ENCODE data around the gene SHROOM1. TPM values are rescaled to one million over a fixed set of nuclear protein-coding genes. Genes with fewer than 3 reads are reported as not detected.

Gene SHROOM1
- total RNA-seq, 1 experiment from 2014 or later = 13.5 TPM

DNA sequence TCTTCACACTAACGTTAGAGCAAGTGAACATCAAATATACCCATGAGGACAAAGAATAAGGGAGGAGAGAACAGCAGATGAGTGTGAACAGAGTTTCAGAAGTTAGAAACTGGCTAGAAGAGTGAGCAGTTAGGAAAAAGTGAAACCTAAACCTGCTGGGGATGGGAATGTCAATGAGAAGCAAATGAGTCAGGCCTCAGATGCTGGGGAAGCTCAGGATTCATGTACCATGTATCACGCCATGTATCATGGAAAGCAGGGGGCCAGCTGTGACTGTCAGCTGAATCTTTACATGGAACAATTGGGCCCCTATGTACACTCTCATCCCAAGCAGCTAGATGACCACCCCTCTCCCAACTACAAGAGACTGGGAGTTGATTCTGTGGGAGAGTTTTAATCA lies 19.6 kb upstream of the SHROOM1 start:
- ChIA-PET POLR2A (interaction anchor here (0.6 kb wide), 1 partner anchor 18 kb away, joined by 4 read pairs; no protein-coding TSS in a partner anchor), CTCF (no interaction called here)
- no peak overlapping the region for H3K27ac ChIP-seq (ENCODE audit: low read length)
- no peaks in the 10 kb centered on the region for H3K4me1 ChIP-seq (ENCODE audit: control insufficient read depth, insufficient read depth, low read length)
- ATAC-seq (no peak), DNase-seq (ENCODE audit: low read depth, low spot score) (no peak)
- intact Hi-C loops (cut with micrococcal nuclease; ENCODE audit: unreplicated experiment) = no loop called here
- H3K27me3 ChIP-seq (ENCODE audit: control insufficient read depth, insufficient read depth, low read length) = no peaks in the 10 kb centered on the region
- H3K9me3 ChIP-seq (ENCODE audit: control insufficient read depth, insufficient read depth, low read depth, low read length) = no peaks in the 10 kb centered on the region
- no TSS peak for BruUV-seq (replicated peaks)
- no peaks in the 10 kb centered on the region for H3K36me3 ChIP-seq (ENCODE audit: control insufficient read depth, insufficient read depth, low read length)
- TF ChIP-seq SIN3A (IDR thresholded peaks at IDR 0.05; ENCODE audit: borderline replicate concordance, insufficient read depth, low read depth, low read length) (no peak), TCF7L2 (IDR thresholded peaks at IDR 0.05; ENCODE audit: low read depth, low read length) (no peak), POLR2AphosphoS5 (IDR thresholded peaks at IDR 0.05; ENCODE audit: low read depth, low read length) (no peak)
- TF ChIP-seq, protein P1, sequence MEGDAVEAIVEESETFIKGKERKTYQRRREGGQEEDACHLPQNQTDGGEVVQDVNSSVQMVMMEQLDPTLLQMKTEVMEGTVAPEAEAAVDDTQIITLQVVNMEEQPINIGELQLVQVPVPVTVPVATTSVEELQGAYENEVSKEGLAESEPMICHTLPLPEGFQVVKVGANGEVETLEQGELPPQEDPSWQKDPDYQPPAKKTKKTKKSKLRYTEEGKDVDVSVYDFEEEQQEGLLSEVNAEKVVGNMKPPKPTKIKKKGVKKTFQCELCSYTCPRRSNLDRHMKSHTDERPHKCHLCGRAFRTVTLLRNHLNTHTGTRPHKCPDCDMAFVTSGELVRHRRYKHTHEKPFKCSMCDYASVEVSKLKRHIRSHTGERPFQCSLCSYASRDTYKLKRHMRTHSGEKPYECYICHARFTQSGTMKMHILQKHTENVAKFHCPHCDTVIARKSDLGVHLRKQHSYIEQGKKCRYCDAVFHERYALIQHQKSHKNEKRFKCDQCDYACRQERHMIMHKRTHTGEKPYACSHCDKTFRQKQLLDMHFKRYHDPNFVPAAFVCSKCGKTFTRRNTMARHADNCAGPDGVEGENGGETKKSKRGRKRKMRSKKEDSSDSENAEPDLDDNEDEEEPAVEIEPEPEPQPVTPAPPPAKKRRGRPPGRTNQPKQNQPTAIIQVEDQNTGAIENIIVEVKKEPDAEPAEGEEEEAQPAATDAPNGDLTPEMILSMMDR (IDR thresholded peaks at IDR 0.05) = no peak
- TF ChIP-seq, protein P2, sequence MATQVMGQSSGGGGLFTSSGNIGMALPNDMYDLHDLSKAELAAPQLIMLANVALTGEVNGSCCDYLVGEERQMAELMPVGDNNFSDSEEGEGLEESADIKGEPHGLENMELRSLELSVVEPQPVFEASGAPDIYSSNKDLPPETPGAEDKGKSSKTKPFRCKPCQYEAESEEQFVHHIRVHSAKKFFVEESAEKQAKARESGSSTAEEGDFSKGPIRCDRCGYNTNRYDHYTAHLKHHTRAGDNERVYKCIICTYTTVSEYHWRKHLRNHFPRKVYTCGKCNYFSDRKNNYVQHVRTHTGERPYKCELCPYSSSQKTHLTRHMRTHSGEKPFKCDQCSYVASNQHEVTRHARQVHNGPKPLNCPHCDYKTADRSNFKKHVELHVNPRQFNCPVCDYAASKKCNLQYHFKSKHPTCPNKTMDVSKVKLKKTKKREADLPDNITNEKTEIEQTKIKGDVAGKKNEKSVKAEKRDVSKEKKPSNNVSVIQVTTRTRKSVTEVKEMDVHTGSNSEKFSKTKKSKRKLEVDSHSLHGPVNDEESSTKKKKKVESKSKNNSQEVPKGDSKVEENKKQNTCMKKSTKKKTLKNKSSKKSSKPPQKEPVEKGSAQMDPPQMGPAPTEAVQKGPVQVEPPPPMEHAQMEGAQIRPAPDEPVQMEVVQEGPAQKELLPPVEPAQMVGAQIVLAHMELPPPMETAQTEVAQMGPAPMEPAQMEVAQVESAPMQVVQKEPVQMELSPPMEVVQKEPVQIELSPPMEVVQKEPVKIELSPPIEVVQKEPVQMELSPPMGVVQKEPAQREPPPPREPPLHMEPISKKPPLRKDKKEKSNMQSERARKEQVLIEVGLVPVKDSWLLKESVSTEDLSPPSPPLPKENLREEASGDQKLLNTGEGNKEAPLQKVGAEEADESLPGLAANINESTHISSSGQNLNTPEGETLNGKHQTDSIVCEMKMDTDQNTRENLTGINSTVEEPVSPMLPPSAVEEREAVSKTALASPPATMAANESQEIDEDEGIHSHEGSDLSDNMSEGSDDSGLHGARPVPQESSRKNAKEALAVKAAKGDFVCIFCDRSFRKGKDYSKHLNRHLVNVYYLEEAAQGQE (IDR thresholded peaks at IDR 0.05; ENCODE audit: insufficient read depth in 1 of 2, low read depth in 2 of 2, low read length in 1 of 2) = no peak
- in situ Hi-C loops (cut with HindIII; ENCODE audit: low pct_unique_long_range_greater_than_20kb, low sequenced_read_pairs) = no loop called here
- no peak overlapping the region for H3K4me3 ChIP-seq (ENCODE audit: low read depth in 2 of 2, low read length in 2 of 2)

DNA sequence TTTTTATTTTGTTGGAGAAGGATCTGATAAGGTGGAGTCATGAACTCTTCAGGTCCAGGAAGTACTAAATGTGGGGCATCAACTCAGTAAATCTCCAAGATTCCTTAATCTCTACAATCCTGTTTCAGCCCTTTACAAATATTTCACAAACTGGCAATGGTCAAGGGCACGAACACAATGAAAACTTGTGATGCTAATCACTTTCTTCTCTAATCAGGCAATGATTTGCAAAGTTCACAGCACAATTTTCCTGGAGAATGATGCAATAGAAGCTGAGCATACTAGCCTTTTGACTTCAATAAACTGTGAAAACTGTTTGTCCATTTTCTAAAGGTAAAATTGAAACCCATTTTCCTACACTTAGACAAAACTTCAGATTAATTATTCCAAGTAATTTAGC lies 18.9 kb upstream of the SHROOM1 start:
- no TSS peak for BruUV-seq (replicated peaks)
- intact Hi-C loops (cut with micrococcal nuclease; ENCODE audit: unreplicated experiment) (no loop called here), in situ Hi-C loops (cut with HindIII; ENCODE audit: low pct_unique_long_range_greater_than_20kb, low sequenced_read_pairs) (no loop called here)
- ATAC-seq (no peak), DNase-seq (ENCODE audit: low read depth, low spot score) (no peak)
- H3K4me1 ChIP-seq (ENCODE audit: control insufficient read depth, insufficient read depth, low read length) = no peaks in the 10 kb centered on the region
- ChIA-PET CTCF (interaction anchor here (0.6 kb wide), 1 partner anchor 180 kb away, joined by 3 read pairs; no protein-coding TSS in a partner anchor), POLR2A (interaction anchor here (0.6 kb wide), 1 partner anchor 17 kb away, joined by 4 read pairs; no protein-coding TSS in a partner anchor)
- H3K4me3 ChIP-seq (ENCODE audit: low read depth in 2 of 2, low read length in 2 of 2) = no peak overlapping the region
- no peak overlapping the region for H3K27ac ChIP-seq (ENCODE audit: low read length)
- no peak for TF ChIP-seq POLR2AphosphoS5 (IDR thresholded peaks at IDR 0.05; ENCODE audit: low read depth, low read length)
- TF ChIP-seq, protein P1 (IDR thresholded peaks at IDR 0.05) = no peak
- no peak for TF ChIP-seq SIN3A (IDR thresholded peaks at IDR 0.05; ENCODE audit: borderline replicate concordance, insufficient read depth, low read depth, low read length)
- TF ChIP-seq TCF7L2 (IDR thresholded peaks at IDR 0.05; ENCODE audit: low read depth, low read length) = no peak
- TF ChIP-seq, protein P2 (IDR thresholded peaks at IDR 0.05; ENCODE audit: insufficient read depth in 1 of 2, low read depth in 2 of 2, low read length in 1 of 2) = no peak
- no peaks in the 10 kb centered on the region for H3K27me3 ChIP-seq (ENCODE audit: control insufficient read depth, insufficient read depth, low read length)
- no peaks in the 10 kb centered on the region for H3K9me3 ChIP-seq (ENCODE audit: control insufficient read depth, insufficient read depth, low read depth, low read length)
- H3K36me3 ChIP-seq (ENCODE audit: control insufficient read depth, insufficient read depth, low read length) = no peaks in the 10 kb centered on the region
